Suppressor macrophage treated with lipopolysaccharide for 1 hour (primary cell): ENCODE measurements around the gene CD72.
"Not testable (repeated sequence)": the region's sequence is repeated elsewhere in the genome, so short reads cannot be mapped to it uniquely, and the experiment has no call there.

Experiments
- DNase-seq, 3 donors: peaks; one replicate each; pipeline ENCODE4 v3.0.0-alpha.2; 2020 to 2022

Gene CD72

GRCh38 chr9:35616681-35617459 is 1.3 kb downstream of the CD72 start:
- peak; percentile 89 to 93 (median 92) for DNase-seq

- no peak for DNase-seq
Measured at GRCh38 chr9:35615981-35616680, 2.1 kb downstream of the CD72 start.

GRCh38 chr9:35612843-35613242 is 5.4 kb downstream of the CD72 start:
- no peak for DNase-seq

- DNase-seq = not testable (repeated sequence)
Measured at GRCh38 chr9:35612066-35612465, 6.1 kb downstream of the CD72 start.

GRCh38 chr9:35611230-35611797 is 6.9 kb downstream of the CD72 start:
- DNase-seq = peak; percentile 70 to 74 (median 71)

GRCh38 chr9:35609820-35610163 is 8.4 kb downstream of the CD72 start:
- DNase-seq = no peak

GRCh38 chr9:35609001-35609819 is 9.0 kb downstream of the CD72 start:
- no peak for DNase-seq

GRCh38 chr9:35608221-35608620 is 10.0 kb downstream of the CD72 start:
- DNase-seq = no peak

- no peak for DNase-seq
Measured at GRCh38 chr9:35606726-35607125, 11.5 kb downstream of the CD72 start.

- DNase-seq = no peak
Measured at GRCh38 chr9:35606138-35606504, 12.1 kb downstream of the CD72 start.

- peak in 2 of 3 donors; percentile 20 to 23 for DNase-seq
Measured at GRCh38 chr9:35605351-35606137, 12.7 kb downstream of the CD72 start.

- peak; percentile 66 to 87 (median 71) for DNase-seq
Measured at GRCh38 chr9:35604578-35605350, 13.4 kb downstream of the CD72 start, which contains the start of gene TESK1. Gene TESK1 (plus strand): TSS chr9:35605262. CDS start chr9:35605620, 358 bp downstream.

- DNase-seq = peak; percentile 100
Measured at GRCh38 chr9:35603986-35604577, 14.1 kb downstream of the CD72 start.

GRCh38 chr9:35603506-35603985 is 14.7 kb downstream of the CD72 start:
- DNase-seq = peak; percentile 48 to 55 (median 50)

- peak; percentile 33 to 64 (median 34) for DNase-seq
Measured at GRCh38 chr9:35599763-35600604, 18.2 kb downstream of the CD72 start.

GRCh38 chr9:35598866-35599590 is 19.2 kb downstream of the CD72 start:
- DNase-seq = no peak

GRCh38 chr9:35596907-35597306 is 21.3 kb downstream of the CD72 start:
- DNase-seq = not testable (repeated sequence)

- no peak for DNase-seq
Measured at GRCh38 chr9:35594471-35594870, 23.7 kb downstream of the CD72 start.

GRCh38 chr9:35593581-35593980 is 24.6 kb downstream of the CD72 start:
- DNase-seq = no peak
